ENCODE data around the gene PDE6D. TPM values are rescaled to one million over a fixed set of nuclear protein-coding genes. Genes with fewer than 3 reads are reported as not detected.

The PDE6D gene
- total RNA-seq, 4 donors from 2014 or later, result 13.5 to 24.0 (median 16.1) TPM

DNA sequence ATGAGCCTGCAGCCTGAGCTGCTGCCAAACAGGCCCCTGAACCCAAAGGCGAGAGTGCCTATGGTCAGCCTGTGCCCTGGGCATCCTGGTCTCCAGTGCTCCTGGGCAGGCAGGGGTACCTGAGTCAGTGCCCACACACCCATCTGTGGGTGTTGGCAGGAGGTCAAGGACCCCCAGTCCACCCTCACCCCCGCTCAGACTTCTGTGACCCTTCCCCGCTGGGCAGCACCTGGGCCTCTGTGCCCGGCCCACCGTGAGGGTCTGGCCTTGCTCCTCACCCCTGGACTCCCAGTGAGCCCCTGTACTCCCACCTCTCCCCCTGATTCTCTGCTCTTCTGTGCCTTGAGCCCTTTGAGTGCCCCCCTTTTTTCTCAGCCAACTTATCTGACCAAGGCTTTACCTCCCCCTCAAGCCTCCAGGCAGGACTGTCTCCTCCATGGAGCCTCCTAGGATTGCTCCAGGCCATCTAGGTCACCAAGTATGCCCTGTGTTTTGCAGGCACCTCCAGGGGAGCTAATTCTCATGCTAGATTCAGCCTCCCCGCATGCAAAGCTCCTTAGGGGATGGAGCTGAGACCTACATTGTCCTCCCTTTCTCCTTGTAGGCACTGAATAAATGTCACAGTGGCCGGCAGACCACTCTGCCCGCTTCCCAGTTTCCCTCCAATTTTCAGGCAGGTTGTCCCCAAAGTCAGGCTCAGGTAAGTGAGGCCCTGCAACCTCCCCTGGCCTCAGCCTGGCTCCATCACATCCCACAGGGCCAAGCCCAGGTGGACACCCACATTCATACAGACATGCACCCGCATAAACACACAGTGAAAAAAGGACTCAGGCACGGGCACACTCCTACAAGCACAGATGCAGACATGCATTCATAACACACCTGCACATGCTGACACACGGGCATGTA is 94.6 kb downstream of the PDE6D start:
- no peak overlapping the region for H3K4me3 ChIP-seq
- TF ChIP-seq, protein P1, sequence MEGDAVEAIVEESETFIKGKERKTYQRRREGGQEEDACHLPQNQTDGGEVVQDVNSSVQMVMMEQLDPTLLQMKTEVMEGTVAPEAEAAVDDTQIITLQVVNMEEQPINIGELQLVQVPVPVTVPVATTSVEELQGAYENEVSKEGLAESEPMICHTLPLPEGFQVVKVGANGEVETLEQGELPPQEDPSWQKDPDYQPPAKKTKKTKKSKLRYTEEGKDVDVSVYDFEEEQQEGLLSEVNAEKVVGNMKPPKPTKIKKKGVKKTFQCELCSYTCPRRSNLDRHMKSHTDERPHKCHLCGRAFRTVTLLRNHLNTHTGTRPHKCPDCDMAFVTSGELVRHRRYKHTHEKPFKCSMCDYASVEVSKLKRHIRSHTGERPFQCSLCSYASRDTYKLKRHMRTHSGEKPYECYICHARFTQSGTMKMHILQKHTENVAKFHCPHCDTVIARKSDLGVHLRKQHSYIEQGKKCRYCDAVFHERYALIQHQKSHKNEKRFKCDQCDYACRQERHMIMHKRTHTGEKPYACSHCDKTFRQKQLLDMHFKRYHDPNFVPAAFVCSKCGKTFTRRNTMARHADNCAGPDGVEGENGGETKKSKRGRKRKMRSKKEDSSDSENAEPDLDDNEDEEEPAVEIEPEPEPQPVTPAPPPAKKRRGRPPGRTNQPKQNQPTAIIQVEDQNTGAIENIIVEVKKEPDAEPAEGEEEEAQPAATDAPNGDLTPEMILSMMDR (IDR thresholded peaks at IDR 0.05), result no peak
- no peak for TF ChIP-seq POLR2A (IDR thresholded peaks at IDR 0.05)
- WGBS, 2 donors, result 84 to 86% methylated on average over 5 to 10 of the region's 11 CpGs
- intact Hi-C loops (cut with DNase I), result no loop called here
- H3K27me3 ChIP-seq, result no peaks in the 10 kb centered on the region
- no peaks in the 10 kb centered on the region for H3K9me3 ChIP-seq
- H3K27ac ChIP-seq, result no peak overlapping the region
- no peak for DNase-seq
- H3K36me3 ChIP-seq, result no peaks in the 10 kb centered on the region
- H3K4me1 ChIP-seq, result peaks cover 4 to 21% (median 4%) of the 10 kb centered on the region in 3 donors

DNA sequence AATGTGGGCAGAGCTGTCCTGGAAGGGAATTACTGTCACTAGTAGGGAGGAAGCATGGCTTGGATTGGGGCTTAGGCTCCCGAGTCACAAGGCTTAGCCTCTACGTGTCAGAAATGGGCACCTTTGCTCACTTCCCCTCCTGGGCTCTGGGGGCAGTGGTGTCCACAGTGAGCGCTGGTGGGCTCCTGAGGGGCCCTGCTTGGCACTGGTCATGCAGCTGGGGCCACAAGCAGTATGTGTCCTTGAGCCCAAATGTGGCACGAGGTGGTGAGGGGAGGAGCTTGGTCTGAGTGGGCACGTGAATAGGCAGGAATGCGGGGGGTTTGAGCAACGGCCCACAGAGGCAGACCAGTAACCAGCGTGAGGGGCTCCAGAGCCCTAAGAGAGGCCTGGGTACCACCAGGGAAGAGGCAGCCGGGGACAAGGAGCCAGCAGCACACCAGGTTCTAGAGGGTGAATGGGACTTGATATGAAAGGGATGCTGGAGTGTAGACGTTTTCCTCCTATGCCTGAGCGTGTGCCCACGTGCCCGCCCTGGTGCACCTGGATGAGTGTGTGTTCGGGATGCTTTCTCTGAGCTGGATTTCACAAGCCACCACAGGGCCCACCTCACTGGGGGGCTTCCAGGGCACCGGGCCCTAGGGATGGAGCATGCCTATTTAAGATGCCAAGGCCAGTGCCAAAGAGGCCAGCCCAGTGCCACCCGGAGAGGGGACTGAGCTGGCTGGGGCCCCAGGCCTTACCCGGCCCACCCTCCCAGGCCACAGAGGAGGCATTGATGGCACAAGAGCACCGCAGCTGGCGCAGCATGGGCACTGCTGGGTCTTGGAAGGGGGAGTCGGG is 95.5 kb downstream of the PDE6D start:
- 56 to 65% methylated on average over 4 to 11 of the region's 20 CpGs for WGBS, 2 donors
- intact Hi-C loops (cut with DNase I), result no loop called here
- Histone ChIP-seq H3K27me3 (no peaks in the 10 kb centered on the region), H3K4me1 (peaks cover 6 to 29% (median 7%) of the 10 kb centered on the region in 3 donors), H3K36me3 (no peaks in the 10 kb centered on the region), H3K27ac (no peak overlapping the region), H3K9me3 (no peaks in the 10 kb centered on the region), H3K4me3 (no peak overlapping the region)
- TF ChIP-seq, protein P1 (IDR thresholded peaks at IDR 0.05), result peak in 1 of 6 experiments; percentile 18
- TF ChIP-seq POLR2A (IDR thresholded peaks at IDR 0.05), result no peak
- no peak for DNase-seq

DNA sequence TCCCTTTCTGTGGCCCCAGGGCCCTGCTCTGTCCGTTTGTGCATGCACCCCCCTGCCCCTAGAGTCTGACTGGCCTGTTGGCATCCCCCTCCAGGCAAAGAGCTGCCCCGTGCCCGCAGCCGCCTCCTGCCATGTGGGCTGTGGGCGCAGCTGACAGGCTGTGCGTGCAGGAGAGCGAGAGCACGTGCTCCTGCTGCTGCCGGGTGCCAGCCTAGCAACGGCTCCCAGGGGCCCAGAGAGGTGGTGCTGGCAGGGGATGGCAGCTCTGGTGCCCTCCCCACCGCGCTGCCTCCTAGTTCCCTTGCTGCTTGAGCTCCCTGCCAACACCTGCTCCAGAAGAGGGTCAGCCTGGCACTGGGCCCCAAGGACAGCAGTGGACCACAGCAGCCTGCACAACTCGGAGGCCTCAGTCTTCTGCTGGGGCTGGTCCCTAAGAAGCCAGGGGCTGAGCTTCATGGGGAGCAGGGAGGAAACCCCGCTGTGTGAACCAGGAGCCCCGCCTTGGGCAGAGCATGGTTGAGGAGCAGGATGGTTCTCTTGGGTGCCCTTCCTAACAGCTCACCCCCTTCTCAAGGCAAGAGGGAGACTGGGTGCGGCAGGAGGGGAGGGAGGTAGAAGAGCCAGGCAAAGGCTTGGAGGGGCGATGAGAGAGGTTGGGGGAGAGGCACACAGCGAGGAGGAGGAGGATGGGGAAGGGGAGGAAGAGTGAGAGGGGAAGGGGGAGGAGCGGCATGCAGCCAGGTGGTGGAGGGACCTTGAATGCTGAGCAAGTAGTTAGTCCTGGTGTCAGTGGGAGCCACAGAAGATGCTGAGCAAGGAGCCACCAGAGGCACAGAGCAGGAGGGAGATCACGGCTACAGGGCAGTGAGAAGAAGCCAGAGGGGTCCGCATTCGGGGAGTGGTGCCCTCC is 96.5 kb downstream of the PDE6D start:
- Histone ChIP-seq H3K27ac (no peak overlapping the region), H3K4me3 (no peak overlapping the region), H3K27me3 (no peaks in the 10 kb centered on the region), H3K4me1 (peaks cover 6 to 39% (median 7%) of the 10 kb centered on the region in 3 donors), H3K9me3 (no peaks in the 10 kb centered on the region), H3K36me3 (no peaks in the 10 kb centered on the region)
- DNase-seq, result no peak
- WGBS, 2 donors, result 78 to 83% methylated on average over 7 to 9 of the region's 22 CpGs
- intact Hi-C loops (cut with DNase I), result no loop called here
- TF ChIP-seq, protein P1 (IDR thresholded peaks at IDR 0.05), result no peak
- no peak for TF ChIP-seq POLR2A (IDR thresholded peaks at IDR 0.05)

DNA sequence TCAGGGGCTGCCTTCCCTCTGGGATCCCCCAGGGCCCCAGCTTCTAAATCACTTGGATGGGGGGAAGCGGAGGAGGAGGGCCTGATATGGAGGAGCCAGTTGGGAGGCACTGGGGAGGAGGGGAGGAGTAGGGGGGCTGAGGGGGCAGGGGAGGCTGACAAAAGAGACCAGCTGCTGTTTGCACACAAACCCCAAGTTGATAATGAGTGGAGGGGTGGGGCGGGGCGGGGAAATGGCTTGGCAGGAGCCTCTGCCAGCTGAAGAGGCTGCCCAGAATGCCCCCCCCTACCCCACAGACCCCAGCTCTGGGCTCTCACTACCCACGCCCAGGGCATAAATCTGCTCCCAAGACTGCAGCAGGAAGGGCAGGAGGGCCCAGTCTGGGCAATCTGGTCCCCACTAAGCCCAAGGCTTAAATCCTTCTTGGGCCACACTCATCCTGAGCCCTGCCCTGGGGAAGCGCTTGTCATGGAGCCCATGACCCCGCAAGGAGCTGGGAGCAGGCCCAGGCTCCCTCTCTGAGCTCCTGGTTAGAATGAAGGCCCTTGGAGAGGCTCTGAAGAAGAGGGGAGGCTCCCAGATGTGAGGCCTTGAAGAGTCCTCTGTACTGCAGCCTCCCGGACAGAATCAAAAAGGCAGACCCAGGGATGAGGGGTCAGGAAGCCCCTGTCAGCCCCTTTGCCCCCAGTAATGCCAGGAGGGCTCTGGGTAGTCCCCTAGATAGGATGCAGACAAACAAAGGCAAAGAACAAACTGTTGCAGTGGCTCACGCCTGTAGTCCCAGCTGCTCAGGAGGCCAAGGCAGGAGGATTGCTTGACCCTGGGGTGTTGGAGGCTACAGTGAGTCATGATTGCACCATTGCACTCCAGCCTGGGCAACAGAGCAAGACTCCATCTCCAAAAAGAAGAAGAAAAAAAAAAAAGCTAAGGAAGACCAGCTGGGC is 97.5 kb downstream of the PDE6D start:
- Histone ChIP-seq H3K4me1 (peaks cover 6 to 43% (median 7%) of the 10 kb centered on the region in 3 donors), H3K9me3 (no peaks in the 10 kb centered on the region), H3K36me3 (no peaks in the 10 kb centered on the region), H3K27me3 (no peaks in the 10 kb centered on the region), H3K27ac (no peak overlapping the region), H3K4me3 (no peak overlapping the region)
- DNase-seq, result no peak
- 77 to 89% methylated on average over 2 to 3 of the region's 8 CpGs for WGBS, 2 donors
- intact Hi-C loops (cut with DNase I), result no loop called here
- TF ChIP-seq, protein P1 (IDR thresholded peaks at IDR 0.05), result no peak
- TF ChIP-seq POLR2A (IDR thresholded peaks at IDR 0.05), result no peak
